Keratinocyte (primary cell): Measurements from ENCODE around the gene TRIP11.

ENCODE experiments used
- CTCF ChIP-seq, 3 experiments: IDR thresholded peaks in 1 of 3; conservative IDR thresholded peaks in 1 of 3; optimal IDR thresholded peaks in 1 of 3; 2 replicates in 2 of 3; 3 replicates in 1 of 3; pipeline versions ENCODE3 to v1.5.1; 2011; ENCODE audit warnings: low read length in 3 of 3, mild to moderate bottlenecking in 3 of 3, moderate library complexity in 2 of 3, control low read depth in 1 of 3, inconsistent platforms in 1 of 3; ENCODE audit not compliant: insufficient read depth in 2 of 3; ENCODE audit errors: extremely low read depth in 1 of 3
- EZH2 ChIP-seq: IDR thresholded peaks from one replicate; pipeline ENCODE4 v1.6.1; 2012; ENCODE audit warnings: inconsistent platforms, mild to moderate bottlenecking, low read length, moderate library complexity

GRCh38 chr14:91918186-91918883 is 121.5 kb downstream of the TRIP11 start:
- TF ChIP-seq CTCF (optimal IDR thresholded peaks at IDR 0.05 in 1 of 3, IDR thresholded peaks at IDR 0.05 in 1 of 3, conservative IDR thresholded peaks at IDR 0.05 in 1 of 3; ENCODE audit: extremely low read depth in 1 of 3, insufficient read depth in 2 of 3, low read length in 3 of 3) (no peak), EZH2 (no peak)
